GM23338 (cell line): ENCODE data around the gene NEK2. TPM values are rescaled to one million over a fixed set of nuclear protein-coding genes. Genes with fewer than 3 reads are reported as not detected.

Experiments
- EZH2 ChIP-seq: fragments of 200-600 bp; sonication (generic); IDR thresholded peaks from one replicate; pipeline ENCODE4 v1.8.0; 2017; ENCODE audit warnings: antibody characterized with exemption, mild to moderate bottlenecking, low read depth; ENCODE audit not compliant: unreplicated experiment
- NANOG ChIP-seq: IDR thresholded peaks from 2 replicates; pipeline ENCODE4 v1.6.1; 2016; ENCODE audit warnings: antibody characterized with exemption, borderline replicate concordance
- STAT1 ChIP-seq: IDR thresholded peaks from one replicate; pipeline ENCODE4 v1.6.1; 2016; ENCODE audit warnings: antibody characterized with exemption; ENCODE audit not compliant: unreplicated experiment
- ZNF114 ChIP-seq: fragments of 250-450 bp; sonication (Bioruptor Pico); IDR thresholded peaks from 2 replicates; pipeline ENCODE4 v1.5.0; 2020; ENCODE audit warnings: mild to moderate bottlenecking, moderate library complexity
- ZNF331 ChIP-seq: fragments of 250-450 bp; sonication (Bioruptor Pico); IDR thresholded peaks from 2 replicates; pipeline ENCODE4 v1.5.0; 2020; ENCODE audit warnings: low read depth, mild to moderate bottlenecking, moderate library complexity
- polyA plus RNA-seq: library from polyadenylated mRNA; unstranded; fragments of >200 nt; fragmentation: Nextera tagmentation; extraction: Ambion mirVana; gene quantifications from 2 replicates; pipeline ENCODE4 v1.2.1, GENCODE V29; 2016
- total RNA-seq: library from RNA; depleted of rRNA; stranded (reverse); fragments of >200 nt; shearing (Covaris generic); gene quantifications from 2 replicates; pipeline ENCODE4 v1.2.3, GENCODE V29; 2014
- TF ChIP-seq, protein P1 (sequence below): fragments of 250-450 bp; sonication (Bioruptor Pico); IDR thresholded peaks from 2 replicates; pipeline ENCODE4 v1.5.0; 2020; ENCODE audit warnings: mild to moderate bottlenecking, moderate library complexity
- TF ChIP-seq, protein P2 (sequence below): IDR thresholded peaks from one replicate; pipeline ENCODE4 v1.6.1; 2018; ENCODE audit warnings: antibody characterized with exemption; ENCODE audit not compliant: unreplicated experiment

The NEK2 gene
- total and polyA plus RNA-seq, 2 experiments from 2014 or later: 17.0 to 24.9 TPM

DNA sequence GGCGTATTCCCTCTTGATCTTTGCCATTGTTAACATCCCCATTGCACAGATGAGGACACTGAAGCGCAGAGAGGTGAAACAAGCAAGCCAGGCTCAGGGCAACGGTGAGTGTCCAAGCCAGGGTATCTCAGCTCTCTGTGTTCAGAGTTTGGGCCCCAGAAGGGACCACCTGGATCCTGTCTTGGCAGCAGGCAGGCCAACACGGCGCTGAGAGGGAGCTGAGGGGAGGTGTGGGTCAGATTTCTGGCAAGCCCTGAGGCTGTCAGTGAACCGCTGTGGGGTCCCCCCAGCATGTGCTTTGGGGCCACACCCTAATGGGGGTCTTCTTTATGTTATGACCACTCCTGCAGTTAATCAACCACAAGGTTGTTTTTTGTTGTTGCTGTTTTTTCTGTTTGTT is 23.1 kb downstream of the NEK2 start (continued):
- TF ChIP-seq, protein P1, sequence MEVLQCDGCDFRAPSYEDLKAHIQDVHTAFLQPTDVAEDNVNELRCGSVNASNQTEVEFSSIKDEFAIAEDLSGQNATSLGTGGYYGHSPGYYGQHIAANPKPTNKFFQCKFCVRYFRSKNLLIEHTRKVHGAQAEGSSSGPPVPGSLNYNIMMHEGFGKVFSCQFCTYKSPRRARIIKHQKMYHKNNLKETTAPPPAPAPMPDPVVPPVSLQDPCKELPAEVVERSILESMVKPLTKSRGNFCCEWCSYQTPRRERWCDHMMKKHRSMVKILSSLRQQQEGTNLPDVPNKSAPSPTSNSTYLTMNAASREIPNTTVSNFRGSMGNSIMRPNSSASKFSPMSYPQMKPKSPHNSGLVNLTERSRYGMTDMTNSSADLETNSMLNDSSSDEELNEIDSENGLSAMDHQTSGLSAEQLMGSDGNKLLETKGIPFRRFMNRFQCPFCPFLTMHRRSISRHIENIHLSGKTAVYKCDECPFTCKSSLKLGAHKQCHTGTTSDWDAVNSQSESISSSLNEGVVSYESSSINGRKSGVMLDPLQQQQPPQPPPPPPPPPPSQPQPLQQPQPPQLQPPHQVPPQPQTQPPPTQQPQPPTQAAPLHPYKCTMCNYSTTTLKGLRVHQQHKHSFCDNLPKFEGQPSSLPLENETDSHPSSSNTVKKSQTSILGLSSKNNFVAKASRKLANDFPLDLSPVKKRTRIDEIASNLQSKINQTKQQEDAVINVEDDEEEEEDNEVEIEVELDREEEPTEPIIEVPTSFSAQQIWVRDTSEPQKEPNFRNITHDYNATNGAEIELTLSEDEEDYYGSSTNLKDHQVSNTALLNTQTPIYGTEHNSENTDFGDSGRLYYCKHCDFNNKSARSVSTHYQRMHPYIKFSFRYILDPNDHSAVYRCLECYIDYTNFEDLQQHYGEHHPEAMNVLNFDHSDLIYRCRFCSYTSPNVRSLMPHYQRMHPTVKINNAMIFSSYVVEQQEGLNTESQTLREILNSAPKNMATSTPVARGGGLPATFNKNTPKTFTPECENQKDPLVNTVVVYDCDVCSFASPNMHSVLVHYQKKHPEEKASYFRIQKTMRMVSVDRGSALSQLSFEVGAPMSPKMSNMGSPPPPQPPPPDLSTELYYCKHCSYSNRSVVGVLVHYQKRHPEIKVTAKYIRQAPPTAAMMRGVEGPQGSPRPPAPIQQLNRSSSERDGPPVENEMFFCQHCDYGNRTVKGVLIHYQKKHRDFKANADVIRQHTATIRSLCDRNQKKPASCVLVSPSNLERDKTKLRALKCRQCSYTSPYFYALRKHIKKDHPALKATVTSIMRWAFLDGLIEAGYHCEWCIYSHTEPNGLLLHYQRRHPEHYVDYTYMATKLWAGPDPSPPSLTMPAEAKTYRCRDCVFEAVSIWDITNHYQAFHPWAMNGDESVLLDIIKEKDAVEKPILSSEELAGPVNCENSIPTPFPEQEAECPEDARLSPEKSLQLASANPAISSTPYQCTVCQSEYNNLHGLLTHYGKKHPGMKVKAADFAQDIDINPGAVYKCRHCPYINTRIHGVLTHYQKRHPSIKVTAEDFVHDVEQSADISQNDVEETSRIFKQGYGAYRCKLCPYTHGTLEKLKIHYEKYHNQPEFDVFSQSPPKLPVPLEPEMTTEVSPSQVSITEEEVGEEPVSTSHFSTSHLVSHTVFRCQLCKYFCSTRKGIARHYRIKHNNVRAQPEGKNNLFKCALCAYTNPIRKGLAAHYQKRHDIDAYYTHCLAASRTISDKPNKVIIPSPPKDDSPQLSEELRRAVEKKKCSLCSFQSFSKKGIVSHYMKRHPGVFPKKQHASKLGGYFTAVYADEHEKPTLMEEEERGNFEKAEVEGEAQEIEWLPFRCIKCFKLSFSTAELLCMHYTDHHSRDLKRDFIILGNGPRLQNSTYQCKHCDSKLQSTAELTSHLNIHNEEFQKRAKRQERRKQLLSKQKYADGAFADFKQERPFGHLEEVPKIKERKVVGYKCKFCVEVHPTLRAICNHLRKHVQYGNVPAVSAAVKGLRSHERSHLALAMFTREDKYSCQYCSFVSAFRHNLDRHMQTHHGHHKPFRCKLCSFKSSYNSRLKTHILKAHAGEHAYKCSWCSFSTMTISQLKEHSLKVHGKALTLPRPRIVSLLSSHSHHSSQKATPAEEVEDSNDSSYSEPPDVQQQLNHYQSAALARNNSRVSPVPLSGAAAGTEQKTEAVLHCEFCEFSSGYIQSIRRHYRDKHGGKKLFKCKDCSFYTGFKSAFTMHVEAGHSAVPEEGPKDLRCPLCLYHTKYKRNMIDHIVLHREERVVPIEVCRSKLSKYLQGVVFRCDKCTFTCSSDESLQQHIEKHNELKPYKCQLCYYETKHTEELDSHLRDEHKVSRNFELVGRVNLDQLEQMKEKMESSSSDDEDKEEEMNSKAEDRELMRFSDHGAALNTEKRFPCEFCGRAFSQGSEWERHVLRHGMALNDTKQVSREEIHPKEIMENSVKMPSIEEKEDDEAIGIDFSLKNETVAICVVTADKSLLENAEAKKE (CRISPR knock-in tag): no peak
- no peak for TF ChIP-seq NANOG
- TF ChIP-seq STAT1: no peak
- TF ChIP-seq ZNF114: no peak
- TF ChIP-seq ZNF331 (CRISPR knock-in tag): no peak
- TF ChIP-seq, protein P2, sequence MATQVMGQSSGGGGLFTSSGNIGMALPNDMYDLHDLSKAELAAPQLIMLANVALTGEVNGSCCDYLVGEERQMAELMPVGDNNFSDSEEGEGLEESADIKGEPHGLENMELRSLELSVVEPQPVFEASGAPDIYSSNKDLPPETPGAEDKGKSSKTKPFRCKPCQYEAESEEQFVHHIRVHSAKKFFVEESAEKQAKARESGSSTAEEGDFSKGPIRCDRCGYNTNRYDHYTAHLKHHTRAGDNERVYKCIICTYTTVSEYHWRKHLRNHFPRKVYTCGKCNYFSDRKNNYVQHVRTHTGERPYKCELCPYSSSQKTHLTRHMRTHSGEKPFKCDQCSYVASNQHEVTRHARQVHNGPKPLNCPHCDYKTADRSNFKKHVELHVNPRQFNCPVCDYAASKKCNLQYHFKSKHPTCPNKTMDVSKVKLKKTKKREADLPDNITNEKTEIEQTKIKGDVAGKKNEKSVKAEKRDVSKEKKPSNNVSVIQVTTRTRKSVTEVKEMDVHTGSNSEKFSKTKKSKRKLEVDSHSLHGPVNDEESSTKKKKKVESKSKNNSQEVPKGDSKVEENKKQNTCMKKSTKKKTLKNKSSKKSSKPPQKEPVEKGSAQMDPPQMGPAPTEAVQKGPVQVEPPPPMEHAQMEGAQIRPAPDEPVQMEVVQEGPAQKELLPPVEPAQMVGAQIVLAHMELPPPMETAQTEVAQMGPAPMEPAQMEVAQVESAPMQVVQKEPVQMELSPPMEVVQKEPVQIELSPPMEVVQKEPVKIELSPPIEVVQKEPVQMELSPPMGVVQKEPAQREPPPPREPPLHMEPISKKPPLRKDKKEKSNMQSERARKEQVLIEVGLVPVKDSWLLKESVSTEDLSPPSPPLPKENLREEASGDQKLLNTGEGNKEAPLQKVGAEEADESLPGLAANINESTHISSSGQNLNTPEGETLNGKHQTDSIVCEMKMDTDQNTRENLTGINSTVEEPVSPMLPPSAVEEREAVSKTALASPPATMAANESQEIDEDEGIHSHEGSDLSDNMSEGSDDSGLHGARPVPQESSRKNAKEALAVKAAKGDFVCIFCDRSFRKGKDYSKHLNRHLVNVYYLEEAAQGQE: no peak
- TF ChIP-seq EZH2: no peak
